Iris pigment epithelial cell (primary cell): ENCODE results near the gene STAU1.
"Not testable (repeated sequence)": the region's sequence is repeated elsewhere in the genome, so short reads cannot be mapped to it uniquely, and the experiment has no call there.

Experiments
- DNase-seq: peaks from one replicate; pipeline ENCODE4 v3.0.0-alpha.2; 2011; ENCODE audit warnings: low read depth

STAU1 gene

GRCh38 chr20:49166534-49167449 lies 21.3 kb downstream of the STAU1 start:
- no peak for DNase-seq

- DNase-seq, result no peak
Observed at GRCh38 chr20:49165611-49166010, 22.5 kb downstream of the STAU1 start.

GRCh38 chr20:49163696-49164095 lies 24.4 kb downstream of the STAU1 start:
- no peak for DNase-seq

GRCh38 chr20:49161428-49162152 lies 26.5 kb downstream of the STAU1 start:
- no peak for DNase-seq

GRCh38 chr20:49160057-49160929 lies 27.8 kb downstream of the STAU1 start:
- DNase-seq, result no peak

DNA sequence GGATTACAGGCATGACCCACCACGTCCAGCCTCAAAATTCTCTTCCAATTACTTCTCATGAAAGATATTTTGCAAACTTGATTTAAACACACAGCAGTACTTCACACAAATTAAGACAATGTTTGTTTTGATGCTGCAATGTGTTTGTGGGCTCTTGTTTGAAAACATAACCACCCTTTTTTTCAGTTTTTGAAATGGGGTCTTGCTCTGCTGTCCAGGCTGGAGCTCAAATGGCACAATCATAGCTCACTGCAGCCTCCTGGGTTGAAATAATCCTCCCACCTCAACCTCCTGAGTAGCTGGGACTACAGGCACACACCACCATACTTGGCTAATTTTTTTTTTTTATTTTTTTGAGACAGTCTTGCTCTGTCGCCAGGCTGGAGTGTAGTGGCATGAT lies 31.0 kb downstream of the STAU1 start:
- no peak for DNase-seq

DNA sequence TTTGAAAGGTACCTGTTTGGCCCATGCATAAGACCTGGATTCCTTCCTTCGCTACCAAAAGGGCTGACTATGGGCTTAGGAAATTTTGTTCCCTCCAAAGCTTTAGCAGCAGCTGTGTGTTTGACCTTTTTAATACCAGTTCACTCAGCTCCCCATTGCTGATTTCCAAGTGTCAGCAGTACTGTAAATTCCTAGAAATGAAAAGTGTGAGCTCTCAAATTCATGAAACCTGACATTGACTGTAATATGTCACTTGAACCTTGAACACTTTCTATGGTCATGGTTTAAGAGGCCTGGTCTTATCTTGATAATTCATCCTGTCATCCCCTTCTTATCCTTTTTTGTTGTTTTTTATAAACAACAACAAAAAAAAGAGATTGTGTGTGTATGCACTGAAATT lies 31.7 kb downstream of the STAU1 start:
- DNase-seq, result no peak

GRCh38 chr20:49151436-49151835 lies 36.7 kb downstream of the STAU1 start:
- no peak for DNase-seq

DNA sequence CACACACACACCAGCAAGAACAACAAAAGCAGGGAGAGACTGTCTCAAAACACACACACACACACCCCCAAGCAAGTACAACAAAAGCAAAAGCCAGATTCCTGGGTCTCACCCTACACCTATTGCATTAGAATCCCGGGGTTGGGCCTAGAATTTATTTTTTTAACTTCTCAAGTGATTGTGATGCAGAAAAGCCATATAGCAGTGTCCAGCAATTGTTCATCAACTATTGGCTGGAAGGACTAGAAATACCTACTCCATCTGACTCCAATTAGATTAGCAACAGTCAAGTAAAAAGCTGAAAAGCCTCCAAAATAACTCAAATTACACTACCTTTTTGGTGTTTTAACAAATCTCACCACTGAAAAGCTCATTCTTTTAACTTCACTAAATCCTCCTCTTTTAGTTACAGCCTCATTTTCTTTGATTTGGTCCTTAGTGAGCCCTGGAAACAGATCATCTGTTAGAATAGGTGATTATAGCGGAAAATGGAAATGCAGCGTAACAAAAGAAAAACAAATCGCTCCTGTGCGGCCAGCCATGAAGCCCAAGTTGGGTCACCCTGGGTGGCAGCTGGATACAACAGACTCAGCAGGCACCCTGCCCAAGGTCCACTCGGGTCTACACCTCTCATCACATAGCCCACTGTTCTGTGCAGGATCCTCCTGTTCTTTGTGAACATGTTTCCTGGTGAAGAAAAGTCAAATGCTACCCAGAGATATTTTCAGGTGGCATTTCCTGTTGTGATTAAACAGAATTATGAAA lies 38.7 kb downstream of the STAU1 start:
- DNase-seq, result no peak

DNA sequence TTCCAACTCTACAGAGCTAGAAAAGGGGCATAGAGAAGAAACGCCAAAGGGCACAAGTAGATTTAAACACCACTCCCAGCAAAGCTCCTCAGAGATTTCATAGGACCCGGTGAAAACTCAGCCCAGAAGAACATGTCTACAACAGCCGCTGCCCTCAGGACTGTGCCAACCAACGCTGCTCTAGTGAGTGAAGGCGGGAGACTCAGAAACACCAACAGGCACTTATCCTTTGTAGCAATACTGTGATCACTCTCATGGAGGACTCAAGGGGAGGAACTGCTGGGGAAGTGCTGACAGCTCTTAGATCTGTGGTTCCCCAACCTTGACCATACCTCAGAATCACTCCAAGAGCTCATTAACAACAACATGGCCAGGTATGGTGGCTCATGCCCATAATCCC lies 39.5 kb downstream of the STAU1 start:
- no peak for DNase-seq

- no peak for DNase-seq
Observed at GRCh38 chr20:49147296-49147695, 40.8 kb downstream of the STAU1 start.

DNA sequence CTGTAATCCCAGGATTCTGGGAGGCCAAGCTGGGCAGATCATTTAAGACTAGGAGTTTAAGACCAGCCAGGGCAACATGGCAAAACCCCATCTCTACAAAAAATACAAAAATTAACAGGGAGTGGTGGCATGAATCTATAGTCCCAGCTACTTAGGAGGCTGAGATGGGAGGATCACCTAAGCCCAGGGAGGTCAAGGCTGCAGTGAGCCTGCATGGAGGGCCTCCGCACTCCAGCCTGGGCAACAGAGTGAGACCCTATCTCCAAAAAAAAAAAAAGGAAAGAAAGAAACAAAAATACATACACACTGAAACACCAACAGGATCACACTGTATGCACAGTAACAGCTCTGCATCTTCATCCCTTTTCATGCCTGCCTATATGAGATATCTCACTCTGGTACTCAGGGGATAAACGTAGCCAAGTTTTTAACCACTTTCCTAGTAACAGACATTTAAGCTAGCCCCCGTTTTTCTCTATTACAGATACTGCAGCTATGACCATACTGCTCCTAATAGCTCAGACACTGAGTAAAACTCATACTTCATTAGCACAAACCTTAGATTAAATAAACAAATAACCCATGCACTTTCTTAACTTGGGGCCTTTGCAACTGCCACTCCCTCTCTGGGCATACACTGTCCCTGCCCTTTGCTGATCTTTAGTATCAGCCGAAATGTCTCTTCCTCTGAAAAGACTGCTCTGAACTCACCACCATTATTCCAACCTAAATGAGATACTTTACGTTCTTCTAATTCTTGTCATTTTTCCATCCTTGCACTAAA lies 41.5 kb downstream of the STAU1 start:
- DNase-seq, result no peak

GRCh38 chr20:49140834-49141233 lies 47.3 kb downstream of the STAU1 start:
- DNase-seq, result no peak

- no peak for DNase-seq
Observed at GRCh38 chr20:49140411-49140810, 47.7 kb downstream of the STAU1 start.

- DNase-seq, result no peak
Observed at GRCh38 chr20:49138431-49138830, 49.7 kb downstream of the STAU1 start.

- no peak for DNase-seq
Observed at GRCh38 chr20:49136817-49137571, 51.1 kb downstream of the STAU1 start.

- DNase-seq, result not testable (repeated sequence)
Observed at GRCh38 chr20:49134797-49135196, 53.3 kb downstream of the STAU1 start.

DNA sequence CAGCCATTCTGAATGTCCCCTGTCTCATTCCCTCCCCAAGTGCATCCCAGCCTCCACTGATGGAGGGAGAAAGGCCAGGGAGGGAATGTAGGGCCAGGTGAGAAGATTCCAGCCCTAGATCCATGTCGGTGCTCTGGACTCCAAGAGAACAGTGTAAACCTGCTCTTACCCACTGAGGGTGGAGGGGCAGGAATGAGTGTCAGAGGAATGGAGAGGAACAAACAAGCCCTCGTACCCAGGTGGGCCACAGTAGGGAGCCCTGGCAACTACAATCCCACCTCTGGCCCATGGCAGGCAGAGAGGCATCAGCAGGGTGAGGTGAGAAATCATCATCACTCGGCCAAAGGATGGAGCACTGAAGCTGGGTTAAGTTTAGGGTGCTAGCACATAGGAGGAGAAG lies 54.6 kb downstream of the STAU1 start:
- DNase-seq, result no peak

GRCh38 chr20:49132995-49133478 lies 55.1 kb downstream of the STAU1 start:
- DNase-seq, result peak; percentile 70

DNA sequence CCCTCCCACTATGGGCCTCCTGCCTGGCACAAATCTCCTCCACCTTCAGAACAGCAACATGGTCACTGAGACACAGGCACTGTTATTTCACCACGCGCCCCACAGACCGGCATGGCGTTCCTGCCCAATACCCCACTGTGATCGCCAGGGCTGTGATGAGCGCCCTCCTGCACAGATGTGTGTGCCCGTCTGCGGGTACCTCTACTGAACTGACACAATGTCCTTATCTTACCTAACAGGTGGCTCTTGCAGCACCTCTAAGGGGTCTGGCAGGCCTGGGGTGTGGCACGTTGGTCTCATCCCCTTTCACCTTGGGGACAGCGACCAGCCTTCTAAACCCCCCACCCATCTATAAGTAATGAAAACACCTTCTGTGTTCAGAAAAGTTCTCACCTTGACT lies 64.2 kb downstream of the STAU1 start:
- DNase-seq, result no peak
